Astrocyte (in vitro differentiated cells and primary cell): ENCODE data around the gene TEX19. TPM values are rescaled to one million over a fixed set of nuclear protein-coding genes. Genes with fewer than 3 reads are reported as not detected.

Source experiments
- DNase-seq: peaks from one replicate; pipeline ENCODE4 v3.0.0-alpha.2; 2010; ENCODE audit warnings: low read depth
- FAIRE-seq: peaks from 2 replicates; lab custom pipeline; 2011; peaks lifted over from hg19 to GRCh38; lab: Jason Lieb, UNC
- H2AFZ ChIP-seq: 2 replicates; pipeline ENCODE4 v1.6.0; 2012; ENCODE audit warnings: low read depth, low read length, inconsistent platforms
- H3K27ac ChIP-seq: 2 replicates; pipeline ENCODE4 v1.5.1; 2011; ENCODE audit warnings: low read depth, low read length, inconsistent platforms
- H3K27me3 ChIP-seq: 2 replicates; pipeline ENCODE4 v1.6.0; 2011; ENCODE audit warnings: low read length, inconsistent platforms; ENCODE audit not compliant: insufficient read depth
- H3K36me3 ChIP-seq: 2 replicates; pipeline ENCODE4 v1.5.1; 2011; ENCODE audit warnings: low read length, inconsistent platforms; ENCODE audit not compliant: insufficient read depth
- H3K4me1 ChIP-seq: 2 replicates; pipeline ENCODE4 v1.5.1; 2011; ENCODE audit warnings: low read length, inconsistent platforms; ENCODE audit not compliant: insufficient read depth
- H3K4me2 ChIP-seq: 2 replicates; pipeline ENCODE4 v1.6.0; 2012; ENCODE audit warnings: low read length, inconsistent platforms
- H3K4me3 ChIP-seq: 2 replicates; pipeline ENCODE4 v1.5.1; 2011; ENCODE audit warnings: low read depth, mild to moderate bottlenecking, low read length, inconsistent platforms; ENCODE audit not compliant: insufficient read depth
- H3K79me2 ChIP-seq: 2 replicates; pipeline ENCODE4 v1.6.0; 2012; ENCODE audit warnings: mild to moderate bottlenecking, low read length, inconsistent platforms; ENCODE audit not compliant: insufficient read depth
- H3K9ac ChIP-seq: 2 replicates; pipeline ENCODE4 v1.6.0; 2012; ENCODE audit warnings: mild to moderate bottlenecking, low read length, inconsistent platforms
- H3K9me3 ChIP-seq: 2 replicates; pipeline ENCODE4 v1.5.1; 2012; ENCODE audit warnings: low read depth, mild to moderate bottlenecking, low read length, inconsistent platforms; ENCODE audit not compliant: insufficient read depth
- H4K20me1 ChIP-seq: 2 replicates; pipeline ENCODE4 v1.6.0; 2012; ENCODE audit warnings: low read length, inconsistent platforms; ENCODE audit not compliant: insufficient read depth
- H3K27ac Mint-ChIP-seq: one replicate; pipeline ENCODE4 v1.8.0; 2021; ENCODE audit warnings: mild to moderate bottlenecking, mixed read lengths; ENCODE audit not compliant: unreplicated experiment
- H3K27me3 Mint-ChIP-seq: one replicate; pipeline ENCODE4 v1.8.0; 2021; ENCODE audit warnings: low read depth, mixed read lengths; ENCODE audit not compliant: unreplicated experiment
- H3K36me3 Mint-ChIP-seq: one replicate; pipeline ENCODE4 v1.8.0; 2021; ENCODE audit warnings: low read depth, mixed read lengths; ENCODE audit not compliant: unreplicated experiment
- H3K4me1 Mint-ChIP-seq: one replicate; pipeline ENCODE4 v1.8.0; 2021; ENCODE audit warnings: low read depth, mixed read lengths; ENCODE audit not compliant: unreplicated experiment
- H3K4me3 Mint-ChIP-seq: one replicate; pipeline ENCODE4 v1.8.0; 2021; ENCODE audit warnings: mild to moderate bottlenecking, moderate library complexity, mixed read lengths; ENCODE audit not compliant: unreplicated experiment
- H3K9me3 Mint-ChIP-seq: one replicate; pipeline ENCODE4 v1.8.0; 2021; ENCODE audit warnings: mild to moderate bottlenecking, mixed read lengths; ENCODE audit not compliant: unreplicated experiment
- CTCF ChIP-seq: IDR thresholded peaks from 2 replicates; pipeline ENCODE4 v1.5.1; 2011; ENCODE audit warnings: low read depth, mild to moderate bottlenecking, inconsistent platforms, low read length, moderate library complexity; ENCODE audit not compliant: insufficient read depth
- EZH2 ChIP-seq: IDR thresholded peaks from 2 replicates; pipeline ENCODE4 v1.6.1; 2012; ENCODE audit warnings: mild to moderate bottlenecking, low read length, inconsistent platforms; ENCODE audit not compliant: insufficient read depth
- total RNA-seq: library from RNA; stranded (reverse); gene quantifications from 2 replicates; pipeline ENCODE4 v1.2.1, GENCODE V29; 2021

The TEX19 gene
- total RNA-seq, 1 donor from 2014 or later, result not detected

- DNase-seq (no peak), FAIRE-seq (no peak)
- H3K27ac Mint-ChIP-seq, result no peak overlapping the region
- Histone ChIP-seq H3K27ac (no peak overlapping the region), H3K4me3 (no peak overlapping the region), H3K27me3 (peaks cover 9% of the 10 kb centered on the region), H3K4me2 (no peak overlapping the region), H3K36me3 (no peaks in the 10 kb centered on the region), H3K9me3 (no peaks in the 10 kb centered on the region), H3K4me1 (no peaks in the 10 kb centered on the region), H2AFZ (no peak overlapping the region), H3K79me2 (no peaks in the 10 kb centered on the region), H3K9ac (no peak overlapping the region), H4K20me1 (peaks cover 4% of the 10 kb centered on the region)
- peaks cover 16% of the 10 kb centered on the region for H3K27me3 Mint-ChIP-seq
- no peaks in the 10 kb centered on the region for H3K9me3 Mint-ChIP-seq
- no peaks in the 10 kb centered on the region for H3K4me1 Mint-ChIP-seq
- TF ChIP-seq EZH2 (no peak), CTCF (no peak)
- H3K36me3 Mint-ChIP-seq, result peaks cover 2% of the 10 kb centered on the region
- H3K4me3 Mint-ChIP-seq, result no peak overlapping the region
Measured at GRCh38 chr17:82386255-82386831, 27.3 kb downstream of the TEX19 start.

DNA sequence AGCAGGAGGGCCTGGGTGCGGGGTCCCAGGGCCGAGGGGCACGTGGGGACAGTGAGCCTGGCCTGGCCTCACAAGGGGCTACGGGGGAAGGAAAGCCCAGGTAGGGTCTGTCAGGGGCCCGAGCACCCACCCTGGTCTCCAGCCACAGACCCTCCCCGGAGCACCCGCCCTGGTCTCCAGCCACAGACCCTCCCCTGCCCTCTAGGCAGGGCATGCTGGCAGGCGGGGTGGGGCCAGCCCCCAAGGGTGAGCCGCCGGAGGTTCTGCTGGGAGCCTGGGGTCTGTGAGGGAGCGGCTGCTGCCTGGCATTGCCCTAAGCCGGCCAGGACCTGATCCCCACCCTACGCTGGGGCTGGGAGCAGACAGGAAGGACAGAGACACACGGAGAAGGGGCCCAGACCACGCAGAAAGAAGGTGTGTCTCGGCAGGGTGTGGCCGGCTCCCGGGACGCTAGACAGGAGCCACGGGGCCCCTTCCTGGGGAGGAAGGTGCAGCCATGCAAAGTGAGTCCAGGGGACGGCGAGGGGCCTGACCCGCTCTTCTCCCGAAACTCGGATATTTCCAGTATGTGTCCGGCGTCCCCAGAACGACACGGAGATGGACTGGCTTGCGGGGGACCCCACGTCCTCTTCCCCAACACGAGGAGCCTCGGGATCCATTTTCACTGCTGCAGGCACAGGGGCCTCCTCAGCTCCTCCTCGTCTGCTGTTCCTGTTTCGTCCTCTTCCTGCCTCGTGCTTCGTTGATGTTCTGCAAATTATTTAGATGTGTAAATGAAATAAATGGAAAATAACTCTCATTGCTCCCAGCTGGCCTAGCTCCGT, 28.0 kb downstream of the TEX19 start:
- Mint-ChIP-seq H3K27me3 (peaks cover 12% of the 10 kb centered on the region), H3K27ac (peak overlapping the region; percentile 67), H3K4me1 (no peaks in the 10 kb centered on the region), H3K4me3 (no peak overlapping the region), H3K36me3 (peaks cover 2% of the 10 kb centered on the region), H3K9me3 (no peaks in the 10 kb centered on the region)
- no peak for FAIRE-seq
- Histone ChIP-seq H3K27ac (no peak overlapping the region), H3K9ac (no peak overlapping the region), H3K27me3 (peaks cover 7% of the 10 kb centered on the region), H3K9me3 (no peaks in the 10 kb centered on the region), H3K4me1 (no peaks in the 10 kb centered on the region), H3K36me3 (no peaks in the 10 kb centered on the region), H3K79me2 (no peaks in the 10 kb centered on the region), H4K20me1 (peaks cover 4% of the 10 kb centered on the region), H2AFZ (no peak overlapping the region), H3K4me2 (no peak overlapping the region), H3K4me3 (no peak overlapping the region)
- TF ChIP-seq CTCF, result no peak
- TF ChIP-seq EZH2, result no peak
- DNase-seq, result no peak

DNA sequence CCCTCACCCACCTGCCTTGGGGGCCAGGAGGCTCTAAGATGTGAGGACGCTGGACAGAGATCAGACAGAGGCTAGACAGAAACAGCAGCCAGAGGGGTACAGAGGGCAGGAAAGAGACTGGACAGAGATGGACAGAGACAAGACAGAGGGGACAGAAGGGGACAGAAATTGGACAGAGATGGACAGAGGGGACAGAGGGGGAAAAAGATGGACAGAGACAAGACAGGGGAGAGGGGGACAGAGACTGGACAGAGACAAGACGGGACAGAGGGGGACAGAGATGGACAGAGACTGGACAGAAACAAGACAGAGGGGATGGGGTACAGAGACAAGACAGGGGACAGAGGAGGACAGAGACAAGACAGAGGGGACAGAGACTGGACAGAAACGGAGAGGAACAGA, 28.7 kb downstream of the TEX19 start:
- no peak for FAIRE-seq
- Histone ChIP-seq H3K4me3 (no peak overlapping the region), H4K20me1 (peaks cover 4% of the 10 kb centered on the region), H2AFZ (no peak overlapping the region), H3K9me3 (no peaks in the 10 kb centered on the region), H3K27me3 (peaks cover 7% of the 10 kb centered on the region), H3K4me2 (no peak overlapping the region), H3K79me2 (no peaks in the 10 kb centered on the region), H3K9ac (no peak overlapping the region), H3K27ac (no peak overlapping the region), H3K36me3 (no peaks in the 10 kb centered on the region), H3K4me1 (no peaks in the 10 kb centered on the region)
- H3K27ac Mint-ChIP-seq, result peak overlapping the region; percentile 67
- DNase-seq, result no peak
- H3K9me3 Mint-ChIP-seq, result no peaks in the 10 kb centered on the region
- no peaks in the 10 kb centered on the region for H3K4me1 Mint-ChIP-seq
- no peak for TF ChIP-seq EZH2
- TF ChIP-seq CTCF, result no peak
- no peak overlapping the region for H3K4me3 Mint-ChIP-seq
- peaks cover 11% of the 10 kb centered on the region for H3K27me3 Mint-ChIP-seq
- H3K36me3 Mint-ChIP-seq, result peaks cover 2% of the 10 kb centered on the region
